HG02970 (cell line): ENCODE measurements around the gene RALGAPA1.
"Not testable (repeated sequence)": the region's sequence is repeated elsewhere in the genome, so short reads cannot be mapped to it uniquely, and the experiment has no call there.

ENCODE experiments used
- ATAC-seq: cut with Tn5 transposase; IDR thresholded peaks from one replicate; pipeline ENCODE4 v1.9.1; 2021; ENCODE audit warnings: mild to moderate bottlenecking, moderate library complexity, moderate number of reproducible peaks; ENCODE audit not compliant: unreplicated experiment, low FRiP score

RALGAPA1 gene

GRCh38 chr14:35632676-35633075, 176.4 kb downstream of the RALGAPA1 start:
- no peak for ATAC-seq

GRCh38 chr14:35632271-35632670, 176.8 kb downstream of the RALGAPA1 start:
- ATAC-seq: no peak

- no peak for ATAC-seq
These were observed 177.9 kb downstream of the RALGAPA1 start for GRCh38 chr14:35631071-35631805.

GRCh38 chr14:35628989-35629388, 180.1 kb downstream of the RALGAPA1 start:
- ATAC-seq: no peak

- ATAC-seq: not testable (repeated sequence)
These were observed 182.1 kb downstream of the RALGAPA1 start for GRCh38 chr14:35626947-35627346.

GRCh38 chr14:35621996-35622395, 187.1 kb downstream of the RALGAPA1 start:
- ATAC-seq: not testable (repeated sequence)

- not testable (repeated sequence) for ATAC-seq
These were observed 189.1 kb downstream of the RALGAPA1 start for GRCh38 chr14:35619998-35620397.

GRCh38 chr14:35619461-35619860, 189.6 kb downstream of the RALGAPA1 start:
- ATAC-seq: not testable (repeated sequence)

GRCh38 chr14:35617500-35617899, 191.6 kb downstream of the RALGAPA1 start:
- no peak for ATAC-seq

- no peak for ATAC-seq
These were observed 201.7 kb downstream of the RALGAPA1 start for GRCh38 chr14:35607380-35607779.

- ATAC-seq: no peak
These were observed 208.8 kb downstream of the RALGAPA1 start for GRCh38 chr14:35600253-35600652.

GRCh38 chr14:35594616-35595015, 214.5 kb downstream of the RALGAPA1 start:
- ATAC-seq: no peak

GRCh38 chr14:35587373-35587772, 221.7 kb downstream of the RALGAPA1 start:
- ATAC-seq: not testable (repeated sequence)

- ATAC-seq: no peak
These were observed 230.5 kb downstream of the RALGAPA1 start for GRCh38 chr14:35578639-35579038.

GRCh38 chr14:35578135-35578534, 231.0 kb downstream of the RALGAPA1 start:
- no peak for ATAC-seq

GRCh38 chr14:35576856-35577255, 232.2 kb downstream of the RALGAPA1 start:
- no peak for ATAC-seq

GRCh38 chr14:35576260-35576659, 232.8 kb downstream of the RALGAPA1 start:
- ATAC-seq: no peak

- no peak for ATAC-seq
These were observed 235.2 kb downstream of the RALGAPA1 start for GRCh38 chr14:35573911-35574310.

- ATAC-seq: no peak
These were observed 237.5 kb downstream of the RALGAPA1 start for GRCh38 chr14:35571598-35571997.

GRCh38 chr14:35565871-35566464, 243.1 kb downstream of the RALGAPA1 start:
- no peak for ATAC-seq

- no peak for ATAC-seq
These were observed 250.4 kb downstream of the RALGAPA1 start for GRCh38 chr14:35558680-35559079.

GRCh38 chr14:35557221-35557747, 251.8 kb downstream of the RALGAPA1 start:
- ATAC-seq: no peak
